Measurements from ENCODE around the gene ERAS.

DNA sequence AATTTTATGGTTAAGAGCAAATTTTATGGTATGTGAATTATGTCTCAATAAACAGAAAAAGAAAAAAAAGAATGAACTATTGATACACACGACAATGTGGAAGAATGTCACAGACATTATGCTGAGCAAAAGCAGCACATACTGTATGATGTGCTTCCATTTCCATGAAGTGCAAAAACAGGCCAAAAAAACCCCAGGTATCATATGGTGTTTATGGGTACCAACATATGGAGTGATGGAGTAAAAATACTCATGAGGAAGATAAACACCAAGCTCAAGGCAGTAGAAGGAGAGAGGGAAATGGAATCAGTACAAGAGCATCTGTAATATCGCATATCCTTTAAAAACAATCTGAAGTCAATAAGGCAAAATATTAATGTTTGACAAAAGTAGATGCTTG lies 44.1 kb upstream of the ERAS start:
- no peak for TF ChIP-seq SRF (IDR thresholded peaks at IDR 0.05; ENCODE audit: low read depth)
- TF ChIP-seq, protein P1, sequence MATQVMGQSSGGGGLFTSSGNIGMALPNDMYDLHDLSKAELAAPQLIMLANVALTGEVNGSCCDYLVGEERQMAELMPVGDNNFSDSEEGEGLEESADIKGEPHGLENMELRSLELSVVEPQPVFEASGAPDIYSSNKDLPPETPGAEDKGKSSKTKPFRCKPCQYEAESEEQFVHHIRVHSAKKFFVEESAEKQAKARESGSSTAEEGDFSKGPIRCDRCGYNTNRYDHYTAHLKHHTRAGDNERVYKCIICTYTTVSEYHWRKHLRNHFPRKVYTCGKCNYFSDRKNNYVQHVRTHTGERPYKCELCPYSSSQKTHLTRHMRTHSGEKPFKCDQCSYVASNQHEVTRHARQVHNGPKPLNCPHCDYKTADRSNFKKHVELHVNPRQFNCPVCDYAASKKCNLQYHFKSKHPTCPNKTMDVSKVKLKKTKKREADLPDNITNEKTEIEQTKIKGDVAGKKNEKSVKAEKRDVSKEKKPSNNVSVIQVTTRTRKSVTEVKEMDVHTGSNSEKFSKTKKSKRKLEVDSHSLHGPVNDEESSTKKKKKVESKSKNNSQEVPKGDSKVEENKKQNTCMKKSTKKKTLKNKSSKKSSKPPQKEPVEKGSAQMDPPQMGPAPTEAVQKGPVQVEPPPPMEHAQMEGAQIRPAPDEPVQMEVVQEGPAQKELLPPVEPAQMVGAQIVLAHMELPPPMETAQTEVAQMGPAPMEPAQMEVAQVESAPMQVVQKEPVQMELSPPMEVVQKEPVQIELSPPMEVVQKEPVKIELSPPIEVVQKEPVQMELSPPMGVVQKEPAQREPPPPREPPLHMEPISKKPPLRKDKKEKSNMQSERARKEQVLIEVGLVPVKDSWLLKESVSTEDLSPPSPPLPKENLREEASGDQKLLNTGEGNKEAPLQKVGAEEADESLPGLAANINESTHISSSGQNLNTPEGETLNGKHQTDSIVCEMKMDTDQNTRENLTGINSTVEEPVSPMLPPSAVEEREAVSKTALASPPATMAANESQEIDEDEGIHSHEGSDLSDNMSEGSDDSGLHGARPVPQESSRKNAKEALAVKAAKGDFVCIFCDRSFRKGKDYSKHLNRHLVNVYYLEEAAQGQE (IDR thresholded peaks at IDR 0.05; ENCODE audit: low read depth) = no peak
- no peak for TF ChIP-seq POLR2A (IDR thresholded peaks at IDR 0.05; ENCODE audit: borderline replicate concordance, extremely low read depth, insufficient read depth, insufficient read length)

All from HCT116 (cell line).